T47D (cell line): ENCODE results near the gene ZDHHC21.
"Not testable (repeated sequence)": the region's sequence is repeated elsewhere in the genome, so short reads cannot be mapped to it uniquely, and the experiment has no call there.

Source experiments
- DNase-seq, 2 experiments: peaks; one replicate each; pipeline versions ENCODE4 v3.0.0 to v3.0.0-alpha.2; 2011 to 2012; ENCODE audit warnings: low read depth in 1 of 2, low spot score in 1 of 2
- JUND ChIP-seq: IDR thresholded peaks from 2 replicates; pipeline ENCODE4 v1.6.1; 2012; ENCODE audit warnings: low read depth
- in situ Hi-C: cut with HindIII; loops from 2 replicates; pipeline ENCODE4 v1.10.0; 2016; ENCODE audit warnings: low sequenced_read_pairs, low pct_unique_long_range_greater_than_20kb

ZDHHC21 gene

GRCh38 chr9:14670718-14671117 is 22.5 kb downstream of the ZDHHC21 start:
- no peak for DNase-seq
- in situ Hi-C loops, result no loop called here
- no peak for TF ChIP-seq JUND

GRCh38 chr9:14664022-14664421 is 29.2 kb downstream of the ZDHHC21 start:
- DNase-seq, in situ Hi-C loops: not testable (repeated sequence)

- no peak for DNase-seq
- in situ Hi-C loops, result no loop called here
- no peak for TF ChIP-seq JUND
These were observed 31.2 kb downstream of the ZDHHC21 start for GRCh38 chr9:14662060-14662453.

GRCh38 chr9:14661421-14662059 is 31.7 kb downstream of the ZDHHC21 start:
- in situ Hi-C loops, result no loop called here
- TF ChIP-seq JUND, result no peak
- DNase-seq, result peak in 1 of 2 experiments; percentile 22

GRCh38 chr9:14660721-14661120 is 32.5 kb downstream of the ZDHHC21 start:
- in situ Hi-C loops, result no loop called here
- DNase-seq, result no peak
- no peak for TF ChIP-seq JUND

- in situ Hi-C loops, result no loop called here
- no peak for TF ChIP-seq JUND
- no peak for DNase-seq
These were observed 38.3 kb downstream of the ZDHHC21 start for GRCh38 chr9:14654932-14655331.

- no peak for DNase-seq
- in situ Hi-C loops, result no loop called here
- TF ChIP-seq JUND, result no peak
These were observed 39.7 kb downstream of the ZDHHC21 start for GRCh38 chr9:14653511-14653910.

- no peak for TF ChIP-seq JUND
- in situ Hi-C loops, result no loop called here
- peak in 1 of 2 experiments; percentile 37 for DNase-seq
These were observed 40.4 kb downstream of the ZDHHC21 start for GRCh38 chr9:14652729-14653377.

- TF ChIP-seq JUND, result no peak
- DNase-seq, result no peak
- in situ Hi-C loops, result no loop called here
These were observed 42.6 kb downstream of the ZDHHC21 start for GRCh38 chr9:14650596-14650995.

- no peak for DNase-seq
- in situ Hi-C loops, result no loop called here
- TF ChIP-seq JUND, result no peak
These were observed 47.6 kb downstream of the ZDHHC21 start for GRCh38 chr9:14645648-14646047.

GRCh38 chr9:14640967-14641366 is 52.3 kb downstream of the ZDHHC21 start:
- in situ Hi-C loops, result no loop called here
- no peak for DNase-seq
- TF ChIP-seq JUND, result no peak

GRCh38 chr9:14640294-14640693 is 52.9 kb downstream of the ZDHHC21 start:
- DNase-seq, result no peak
- in situ Hi-C loops, result no loop called here

GRCh38 chr9:14633906-14634565 is 59.2 kb downstream of the ZDHHC21 start:
- in situ Hi-C loops, result no loop called here
- no peak for DNase-seq
- TF ChIP-seq JUND, result no peak

More at GRCh38 chr9:14640294-14640693, 52.9 kb downstream of the ZDHHC21 start:
- no peak for TF ChIP-seq JUND

GRCh38 chr9:14633148-14633547 is 60.1 kb downstream of the ZDHHC21 start:
- no peak for TF ChIP-seq JUND
- no peak for DNase-seq
- in situ Hi-C loops, result no loop called here
